Measurements from ENCODE around the gene BTBD6. TPM values are rescaled to one million over a fixed set of nuclear protein-coding genes. Genes with fewer than 3 reads are reported as not detected.

The BTBD6 gene
- total RNA-seq, 1 donor from 2014 or later: 36.3 TPM

- Mint-ChIP-seq H3K4me3 (ENCODE audit: unreplicated experiment) (no peak overlapping the region), H3K9me3 (ENCODE audit: unreplicated experiment) (peaks cover 5% of the 10 kb centered on the region), H3K27ac (ENCODE audit: unreplicated experiment) (no peak overlapping the region), H3K4me1 (ENCODE audit: low read depth, unreplicated experiment) (peaks cover 13% of the 10 kb centered on the region), H3K27me3 (ENCODE audit: unreplicated experiment) (peaks cover 11% of the 10 kb centered on the region), H3K36me3 (ENCODE audit: unreplicated experiment) (peaks cover 7% of the 10 kb centered on the region)
- no peak for DNase-seq
- TF ChIP-seq CTCF (IDR thresholded peaks at IDR 0.05; ENCODE audit: partially characterized antibody, unreplicated experiment): no peak
These were observed 29.7 kb upstream of the BTBD6 start for GRCh38 chr14:105218611-105219010.

- Mint-ChIP-seq H3K9me3 (ENCODE audit: unreplicated experiment) (peaks cover 5% of the 10 kb centered on the region), H3K27me3 (ENCODE audit: unreplicated experiment) (peaks cover 11% of the 10 kb centered on the region), H3K4me1 (ENCODE audit: low read depth, unreplicated experiment) (peaks cover 13% of the 10 kb centered on the region), H3K36me3 (ENCODE audit: unreplicated experiment) (peaks cover 7% of the 10 kb centered on the region), H3K27ac (ENCODE audit: unreplicated experiment) (no peak overlapping the region), H3K4me3 (ENCODE audit: unreplicated experiment) (no peak overlapping the region)
- DNase-seq: no peak
- TF ChIP-seq CTCF (IDR thresholded peaks at IDR 0.05; ENCODE audit: partially characterized antibody, unreplicated experiment): no peak
These were observed 29.2 kb upstream of the BTBD6 start for GRCh38 chr14:105219043-105219612.

GRCh38 chr14:105219753-105220152 is 28.6 kb upstream of the BTBD6 start:
- DNase-seq: no peak
- H3K27me3 Mint-ChIP-seq (ENCODE audit: unreplicated experiment): peaks cover 11% of the 10 kb centered on the region
- H3K4me3 Mint-ChIP-seq (ENCODE audit: unreplicated experiment): no peak overlapping the region
- H3K9me3 Mint-ChIP-seq (ENCODE audit: unreplicated experiment): peaks cover 5% of the 10 kb centered on the region
- no peak for TF ChIP-seq CTCF (IDR thresholded peaks at IDR 0.05; ENCODE audit: partially characterized antibody, unreplicated experiment)
- H3K4me1 Mint-ChIP-seq (ENCODE audit: low read depth, unreplicated experiment): peaks cover 13% of the 10 kb centered on the region
- no peak overlapping the region for H3K27ac Mint-ChIP-seq (ENCODE audit: unreplicated experiment)
- peaks cover 7% of the 10 kb centered on the region for H3K36me3 Mint-ChIP-seq (ENCODE audit: unreplicated experiment)

GRCh38 chr14:105220699-105221597 is 27.4 kb upstream of the BTBD6 start:
- DNase-seq: peak; percentile 9
- Mint-ChIP-seq H3K9me3 (ENCODE audit: unreplicated experiment) (peaks cover 3% of the 10 kb centered on the region), H3K27me3 (ENCODE audit: unreplicated experiment) (peaks cover 6% of the 10 kb centered on the region), H3K27ac (ENCODE audit: unreplicated experiment) (no peak overlapping the region), H3K4me1 (ENCODE audit: low read depth, unreplicated experiment) (peaks cover 7% of the 10 kb centered on the region), H3K4me3 (ENCODE audit: unreplicated experiment) (no peak overlapping the region), H3K36me3 (ENCODE audit: unreplicated experiment) (peaks cover 7% of the 10 kb centered on the region)
- TF ChIP-seq CTCF (IDR thresholded peaks at IDR 0.05; ENCODE audit: partially characterized antibody, unreplicated experiment): no peak
